ENCODE data around the gene WSB1. TPM values are rescaled to one million over a fixed set of nuclear protein-coding genes. Genes with fewer than 3 reads are reported as not detected.
"Not testable (repeated sequence)": the region's sequence is repeated elsewhere in the genome, so short reads cannot be mapped to it uniquely, and the experiment has no call there.

Gene WSB1
- polyA plus RNA-seq, 3 donors: 28.1 to 116 (median 60.2) TPM

- 91 to 93% (median 93%) methylated on average over 7 of the region's 7 CpGs for WGBS, 3 donors
Observed at GRCh38 chr17:27327397-27327796, 33.5 kb downstream of the WSB1 start.

DNA sequence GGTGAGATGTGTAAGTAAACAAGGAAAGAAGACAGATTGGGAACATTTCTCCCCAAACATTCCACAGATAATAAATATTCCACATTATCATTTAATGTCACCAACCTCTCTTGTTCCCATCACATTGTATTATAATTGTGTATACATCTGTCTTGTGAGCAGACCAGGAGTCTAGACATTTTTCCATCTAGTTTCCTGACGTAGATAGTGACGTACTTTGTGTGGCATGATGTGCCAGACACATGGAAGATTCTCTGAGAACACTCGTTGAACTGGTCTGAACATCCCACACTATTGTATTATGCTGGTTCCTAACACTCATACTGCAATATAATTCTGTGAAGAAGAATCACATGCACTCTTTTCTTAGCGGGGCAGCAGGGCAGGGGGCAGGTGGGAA is 34.0 kb downstream of the WSB1 start:
- WGBS, 3 donors: 85 to 90% (median 87%) methylated on average over 4 of the region's 4 CpGs
- no peak overlapping the region for H3K27ac ChIP-seq (ENCODE audit: low read depth, low read length)

More at GRCh38 chr17:27327397-27327796, 33.5 kb downstream of the WSB1 start:
- H3K27ac ChIP-seq (ENCODE audit: low read depth, low read length): no peak overlapping the region

DNA sequence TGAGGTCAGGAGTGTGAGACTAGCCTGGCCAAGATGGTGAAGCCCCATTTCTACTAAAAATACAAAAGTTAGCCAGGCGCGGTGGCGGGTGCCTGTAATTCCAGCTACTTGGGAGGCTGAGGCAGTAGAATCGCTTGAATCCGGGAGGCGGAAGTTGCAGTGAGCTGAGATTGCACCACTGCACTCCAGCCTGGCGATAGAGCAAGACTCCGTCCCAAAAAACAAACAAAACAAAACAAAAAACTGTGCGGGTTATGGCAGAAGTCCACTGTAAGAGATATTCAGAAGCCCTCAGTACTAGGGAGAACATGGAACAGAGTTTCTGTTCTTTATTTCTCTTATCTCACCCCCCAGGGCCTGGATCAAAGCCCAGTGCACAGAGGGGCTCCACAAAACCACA is 34.8 kb downstream of the WSB1 start:
- 81 to 90% (median 85%) methylated on average over 9 of the region's 9 CpGs for WGBS, 3 donors
- H3K27ac ChIP-seq (ENCODE audit: low read depth, low read length): not testable (repeated sequence)

GRCh38 chr17:27329146-27329805 is 35.4 kb downstream of the WSB1 start:
- 87 to 90% (median 88%) methylated on average over 8 of the region's 8 CpGs for WGBS, 3 donors
- H3K27ac ChIP-seq (ENCODE audit: low read depth, low read length): no peak overlapping the region

- 77 to 79% (median 78%) methylated on average over 3 of the region's 3 CpGs for WGBS, 3 donors
- H3K27ac ChIP-seq (ENCODE audit: low read depth, low read length): no peak overlapping the region
Observed at GRCh38 chr17:27332047-27332393, 38.1 kb downstream of the WSB1 start.

- H3K27ac ChIP-seq (ENCODE audit: low read depth, low read length): peak overlapping the region; percentile 68
- 0 to 1% (median 0%) methylated on average over 44 to 52 of the region's 52 CpGs for WGBS, 3 donors
Observed at GRCh38 chr17:27332485-27333409, 38.8 kb downstream of the WSB1 start.

GRCh38 chr17:27333410-27333980 is 39.6 kb downstream of the WSB1 start:
- peak overlapping the region; percentile 68 for H3K27ac ChIP-seq (ENCODE audit: low read depth, low read length)
- WGBS, 3 donors: 44 to 53% (median 50%) methylated on average over 11 of the region's 11 CpGs

GRCh38 chr17:27336184-27336583 is 42.3 kb downstream of the WSB1 start:
- WGBS, 3 donors: 64 to 83% (median 69%) methylated on average over 3 of the region's 3 CpGs
- H3K27ac ChIP-seq (ENCODE audit: low read depth, low read length): no peak overlapping the region

GRCh38 chr17:27338536-27338985 is 44.6 kb downstream of the WSB1 start:
- no peak overlapping the region for H3K27ac ChIP-seq (ENCODE audit: low read depth, low read length)
- 75 to 77% (median 75%) methylated on average over 9 of the region's 9 CpGs for WGBS, 3 donors

- 81 to 87% (median 83%) methylated on average over 9 of the region's 9 CpGs for WGBS, 3 donors
- H3K27ac ChIP-seq (ENCODE audit: low read depth, low read length): no peak overlapping the region
Observed at GRCh38 chr17:27339198-27339835, 45.4 kb downstream of the WSB1 start.

- whole genome bisulfite sequencing, 3 donors: 74 to 91% (median 90%) methylated on average over 2 of the region's 2 CpGs
- H3K27ac ChIP-seq (ENCODE audit: low read depth, low read length): no peak overlapping the region
Observed at GRCh38 chr17:27339836-27340550, 46.1 kb downstream of the WSB1 start.

- 87 to 92% (median 89%) methylated on average over 7 of the region's 7 CpGs for WGBS, 3 donors
- no peak overlapping the region for H3K27ac ChIP-seq (ENCODE audit: low read depth, low read length)
Observed at GRCh38 chr17:27340575-27340974, 46.7 kb downstream of the WSB1 start.

GRCh38 chr17:27341041-27341471 is 47.1 kb downstream of the WSB1 start:
- WGBS, 3 donors: 23 to 42% (median 28%) methylated on average over 4 of the region's 4 CpGs
- no peak overlapping the region for H3K27ac ChIP-seq (ENCODE audit: low read depth, low read length)

DNA sequence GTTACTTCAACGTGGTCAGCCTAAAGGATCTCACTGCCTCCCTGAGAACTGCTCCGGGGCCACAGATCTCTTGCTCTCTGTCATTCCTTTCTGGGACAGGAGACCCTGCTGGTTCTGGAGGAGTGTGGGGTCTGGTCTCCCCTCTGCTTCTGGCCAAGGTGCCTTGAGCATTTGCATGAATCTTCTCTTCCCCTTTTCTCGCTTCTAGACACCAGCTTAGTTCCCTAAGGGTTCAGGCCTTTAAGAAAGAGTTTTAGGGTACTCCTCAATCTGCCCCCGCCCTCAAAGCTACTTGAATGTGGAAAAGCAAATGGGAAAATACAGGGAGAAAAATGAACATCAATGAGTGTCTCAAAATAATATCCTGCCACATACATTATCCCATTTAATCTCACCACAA is 48.1 kb downstream of the WSB1 start:
- WGBS, 3 donors: 81 to 94% (median 82%) methylated on average over 4 of the region's 4 CpGs

DNA sequence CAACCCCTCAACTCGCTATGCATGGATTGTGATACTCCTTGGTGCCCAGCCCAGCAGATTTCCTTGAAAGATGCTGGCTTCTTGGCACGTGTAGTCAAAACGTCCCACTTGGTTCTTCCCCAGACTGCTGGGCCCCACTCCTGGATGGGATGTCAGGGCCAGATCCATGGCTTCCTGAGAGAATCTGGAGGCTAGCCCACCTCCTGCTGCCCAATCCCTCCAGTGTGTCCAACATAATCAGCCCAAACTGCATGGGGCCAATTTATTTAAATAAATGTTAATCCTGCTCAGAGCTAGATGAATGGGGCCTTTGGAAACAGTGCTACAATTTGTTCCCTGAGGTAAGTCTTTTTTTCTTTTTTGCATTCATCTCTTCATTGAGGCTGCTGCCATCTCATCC is 49.4 kb downstream of the WSB1 start:
- WGBS, 3 donors: 60 to 74% (median 72%) methylated on average over 3 of the region's 3 CpGs
- no peak overlapping the region for H3K27ac ChIP-seq (ENCODE audit: low read depth, low read length)

More for the DNA sequence above, 48.1 kb downstream of the WSB1 start:
- no peak overlapping the region for H3K27ac ChIP-seq (ENCODE audit: low read depth, low read length)

- WGBS, 3 donors: 27 to 51% (median 34%) methylated on average over 3 of the region's 3 CpGs
- no peak overlapping the region for H3K27ac ChIP-seq (ENCODE audit: low read depth, low read length)
Observed at GRCh38 chr17:27343977-27344607, 50.2 kb downstream of the WSB1 start.

DNA sequence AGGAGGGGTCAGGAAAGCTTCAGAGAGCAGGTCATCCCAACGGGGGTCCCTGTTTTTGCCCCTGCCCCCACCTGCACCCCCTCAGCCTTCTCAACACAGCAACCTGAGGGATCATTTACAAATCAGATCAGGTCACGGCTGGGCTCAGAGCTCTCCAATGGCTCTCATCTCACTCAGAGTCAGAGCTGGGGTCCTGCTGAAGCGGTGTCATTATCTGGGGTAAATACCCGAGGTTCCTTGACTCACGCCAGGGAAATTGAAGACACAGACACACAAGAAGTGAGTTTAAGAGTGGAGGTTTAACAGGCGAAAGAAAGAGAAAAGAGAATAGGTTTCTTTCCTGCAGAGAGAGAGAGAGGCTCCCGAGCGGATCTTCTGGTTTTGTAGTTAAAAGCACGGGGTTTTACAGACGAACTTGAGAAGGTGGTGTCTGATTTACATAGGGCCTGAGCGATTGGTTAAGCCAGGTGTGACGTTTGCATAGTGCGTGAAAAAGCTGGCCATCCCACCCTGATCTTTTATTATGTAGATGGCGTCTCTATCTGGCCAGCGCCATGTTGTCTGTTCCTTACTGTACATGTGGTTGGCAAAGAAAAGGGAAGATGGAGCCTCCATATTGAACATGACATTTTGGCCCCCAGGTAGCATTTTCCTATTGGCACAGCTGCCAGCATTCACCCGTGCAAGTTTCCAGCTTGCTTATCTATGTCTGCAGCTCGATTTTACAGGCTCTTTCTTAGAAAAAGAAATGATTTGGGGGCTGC is 51.4 kb downstream of the WSB1 start:
- WGBS, 3 donors: 48 to 69% (median 68%) methylated on average over 17 of the region's 17 CpGs
- no peak overlapping the region for H3K27ac ChIP-seq (ENCODE audit: low read depth, low read length)
